ENCODE data around the gene C5AR2.
"Not testable (repeated sequence)": the region's sequence is repeated elsewhere in the genome, so short reads cannot be mapped to it uniquely, and the experiment has no call there.

Gene C5AR2

DNA sequence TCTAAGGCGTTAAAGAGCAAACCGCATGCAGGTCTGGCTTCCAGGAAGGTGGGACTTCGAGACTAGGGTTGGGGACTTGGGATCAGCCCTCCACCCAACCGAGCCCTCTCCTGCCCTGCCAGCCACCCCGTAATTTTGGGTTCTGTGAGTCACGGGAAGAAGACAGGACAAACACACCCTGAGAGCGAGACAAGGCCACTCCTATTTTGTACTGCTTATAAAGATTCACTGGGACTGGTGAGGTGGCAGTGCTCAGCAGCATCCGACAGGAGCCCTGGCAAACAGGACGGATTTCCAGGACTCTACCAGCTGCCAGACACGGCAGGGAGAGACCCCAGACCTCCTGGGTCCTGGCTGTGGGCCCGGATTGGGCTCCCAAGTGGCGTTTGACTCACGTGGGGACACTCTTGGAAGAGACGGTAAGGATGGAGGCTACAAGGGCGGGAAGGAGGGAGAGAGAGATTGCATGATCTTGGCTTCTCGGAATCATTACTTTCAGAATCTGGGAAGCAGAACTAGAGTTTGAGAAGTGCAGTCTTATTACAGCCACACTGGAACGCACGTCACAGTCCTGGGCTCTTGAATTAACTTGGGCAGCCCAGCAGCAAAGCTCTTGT, at the start of gene C5AR2:
Gene C5AR2, plus strand, starts transcription at position 245 of the 617 bp plus-strand sequence. CDS start 8,625 bp downstream, outside the sequence.
- DNase-seq, result no peak

DNA sequence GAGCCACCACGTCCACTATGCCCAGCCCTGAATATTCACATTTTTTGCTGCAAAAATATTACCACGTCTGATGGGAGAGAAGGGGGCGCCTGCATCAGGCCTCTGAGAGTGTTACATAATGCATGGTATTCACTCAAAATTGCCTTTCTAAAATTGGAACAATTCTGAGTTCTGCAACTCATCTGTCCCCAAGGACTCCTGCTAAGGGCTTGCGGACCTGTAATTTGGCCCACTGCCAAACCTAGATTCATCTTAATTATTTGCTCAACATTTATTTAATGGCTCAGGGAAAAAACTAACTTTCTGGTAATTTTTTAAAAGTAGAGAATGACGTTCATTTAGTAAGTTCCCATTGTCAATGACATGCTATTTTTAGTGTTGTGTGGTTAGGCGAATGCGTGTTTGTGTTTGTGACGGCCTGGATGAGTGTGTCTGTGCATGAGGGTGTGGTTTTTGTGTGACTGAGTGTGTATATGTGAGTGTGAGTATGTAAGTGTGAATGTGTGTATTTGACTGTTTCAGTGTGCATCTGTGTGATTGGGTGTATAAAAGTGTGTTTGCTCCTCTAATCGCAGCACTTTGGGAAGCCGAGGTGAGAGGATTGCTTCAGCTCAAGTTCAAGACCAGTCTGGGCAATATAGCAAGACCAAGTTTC, 48.4 kb upstream of the C5AR2 start:
- no peak for DNase-seq

- DNase-seq, result peak; percentile 69
Measured at GRCh38 chr19:47284324-47284899, 47.6 kb upstream of the C5AR2 start.

GRCh38 chr19:47296036-47296435, 35.9 kb upstream of the C5AR2 start:
- peak; percentile 90 for DNase-seq

- not testable (repeated sequence) for DNase-seq
Measured at GRCh38 chr19:47300867-47301266, 31.1 kb upstream of the C5AR2 start.

DNA sequence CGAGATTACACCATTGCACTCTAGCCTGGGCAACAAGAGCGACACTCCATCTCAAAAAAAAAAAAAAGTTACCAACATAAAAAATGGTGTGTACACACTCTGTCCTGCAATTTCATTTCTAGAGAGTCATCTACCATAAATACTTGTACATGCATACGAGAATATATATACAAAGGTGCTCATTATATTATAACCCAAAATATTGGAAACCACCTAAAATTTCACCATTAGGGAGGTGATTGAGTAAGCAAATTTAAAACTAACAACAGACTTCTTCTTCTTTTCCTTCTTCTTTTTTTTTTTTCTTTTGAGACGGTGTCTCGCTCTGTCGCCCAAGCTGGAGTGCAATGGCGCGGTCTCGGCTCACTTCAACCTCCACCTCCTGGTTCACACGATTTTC, 29.7 kb upstream of the C5AR2 start:
- no peak for DNase-seq

GRCh38 chr19:47303966-47304365, 28.0 kb upstream of the C5AR2 start:
- DNase-seq, result no peak

GRCh38 chr19:47305309-47305751, 26.6 kb upstream of the C5AR2 start:
- peak; percentile 43 for DNase-seq

DNA sequence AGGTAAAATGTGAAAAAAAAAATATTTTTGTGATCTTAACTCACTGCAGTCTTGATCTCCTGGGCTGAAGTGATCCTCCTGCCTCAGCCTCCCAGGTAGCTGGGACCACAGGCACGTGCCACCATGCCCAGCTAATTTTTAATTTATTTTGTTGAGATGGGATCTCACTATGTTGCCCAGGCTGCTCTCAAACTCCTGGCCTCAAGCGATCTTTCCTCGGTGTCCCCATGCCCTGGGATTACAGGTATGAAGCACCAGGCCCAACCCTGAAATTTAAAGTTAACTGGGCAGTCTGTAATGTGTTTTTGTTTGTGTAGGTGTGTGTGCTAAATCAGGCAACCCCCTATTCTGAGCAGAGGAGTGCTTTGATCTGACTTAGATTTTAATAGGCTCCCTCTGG, 25.7 kb upstream of the C5AR2 start:
- no peak for DNase-seq

- no peak for DNase-seq
Measured at GRCh38 chr19:47309038-47309437, 22.9 kb upstream of the C5AR2 start.

- DNase-seq, result no peak
Measured at GRCh38 chr19:47309608-47310007, 22.4 kb upstream of the C5AR2 start, which contains the start of gene C5AR1. TSS of gene C5AR1 (plus strand) at chr19:47309861. CDS start at chr19:47309896, 35 bp downstream.

GRCh38 chr19:47310323-47310722, 21.7 kb upstream of the C5AR2 start:
- no peak for DNase-seq

GRCh38 chr19:47310819-47311218, 21.2 kb upstream of the C5AR2 start:
- no peak for DNase-seq

- DNase-seq, result no peak
Measured at GRCh38 chr19:47312366-47313006, 19.5 kb upstream of the C5AR2 start.

- no peak for DNase-seq
Measured at GRCh38 chr19:47313754-47314295, 18.1 kb upstream of the C5AR2 start.

DNA sequence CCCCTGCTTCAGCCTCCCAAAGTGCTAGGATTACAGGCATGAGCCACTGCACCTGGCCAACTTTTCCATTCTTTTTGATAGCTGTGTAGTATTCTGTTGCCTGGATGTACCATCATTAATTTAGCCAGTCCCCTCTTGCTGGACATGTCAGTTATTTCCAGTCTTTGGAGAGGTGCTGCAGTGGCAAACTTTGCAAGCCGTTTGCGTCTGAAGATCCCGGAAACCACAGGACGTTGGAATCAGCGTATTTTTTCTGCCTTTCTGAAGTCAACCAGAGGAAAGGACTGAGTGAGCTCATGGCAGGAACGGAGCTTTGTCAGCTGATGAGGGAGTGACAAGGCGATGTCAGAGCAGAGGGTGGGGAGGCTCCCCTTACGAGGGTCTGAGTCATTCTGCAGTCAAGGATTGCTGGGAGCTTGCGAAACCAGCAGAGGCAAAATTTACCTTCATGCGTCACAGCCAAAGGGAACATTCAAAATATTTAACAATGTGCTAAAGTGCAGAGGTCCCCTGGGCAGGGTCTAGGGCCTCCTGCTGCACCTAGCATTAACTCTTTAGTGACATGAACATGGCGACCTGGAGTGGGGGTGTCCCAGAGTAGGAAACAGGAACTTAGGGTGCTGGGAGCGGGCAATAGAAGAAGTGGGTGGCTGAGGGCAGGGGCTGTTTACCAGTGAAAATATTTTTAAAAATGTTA, 16.7 kb upstream of the C5AR2 start:
- peak; percentile 16 for DNase-seq

DNA sequence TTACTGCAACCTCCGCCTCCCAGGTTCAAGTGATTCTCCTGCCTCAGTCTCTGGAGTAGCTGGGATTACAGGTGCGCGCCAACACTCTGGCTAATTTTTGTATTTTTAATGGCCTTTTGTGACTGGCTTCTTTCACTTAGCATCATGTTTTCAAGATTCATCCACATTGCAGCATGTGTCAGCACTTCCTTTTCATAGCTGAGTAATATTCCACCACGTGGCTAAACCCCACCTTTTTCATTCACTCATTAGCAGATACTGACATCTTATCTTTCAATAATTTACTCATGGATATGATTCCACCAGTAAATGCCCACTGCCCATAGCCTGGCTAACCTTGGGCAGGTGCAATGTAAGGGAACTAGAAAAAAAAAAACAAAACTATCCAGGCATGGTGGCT, 15.5 kb upstream of the C5AR2 start:
- DNase-seq, result no peak

GRCh38 chr19:47319923-47320871, 11.8 kb upstream of the C5AR2 start:
- DNase-seq, result no peak

GRCh38 chr19:47321630-47322029, 10.3 kb upstream of the C5AR2 start:
- no peak for DNase-seq

DNA sequence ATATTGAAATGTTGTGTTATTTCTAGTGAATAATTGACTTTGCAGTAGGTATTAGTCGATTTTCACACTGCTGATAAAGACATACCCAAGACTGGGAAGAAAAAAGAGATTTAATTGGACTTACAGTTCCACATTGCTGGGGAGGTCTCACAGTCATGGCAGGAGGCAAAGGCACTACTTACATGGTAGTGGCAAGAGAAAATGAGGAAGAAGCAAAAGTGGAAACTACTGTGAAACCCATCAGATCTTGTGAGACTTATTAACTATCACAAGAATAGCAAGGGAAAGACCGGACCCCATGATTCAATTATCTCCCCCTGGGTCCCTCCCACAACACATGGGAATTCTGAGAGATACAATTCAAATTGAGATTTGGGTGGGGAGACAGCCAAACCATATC, 9.9 kb upstream of the C5AR2 start:
- DNase-seq, result no peak

GRCh38 chr19:47323409-47323808, 8.6 kb upstream of the C5AR2 start:
- no peak for DNase-seq

- no peak for DNase-seq
Measured at GRCh38 chr19:47323872-47324271, 8.1 kb upstream of the C5AR2 start.
